Iris pigment epithelial cell (primary cell): ENCODE measurements around the gene TNFRSF13B.
"Not testable (repeated sequence)": the region's sequence is repeated elsewhere in the genome, so short reads cannot be mapped to it uniquely, and the experiment has no call there.

Experiments
- DNase-seq: peaks from one replicate; pipeline ENCODE4 v3.0.0-alpha.2; 2011; ENCODE audit warnings: low read depth

The TNFRSF13B gene

DNA sequence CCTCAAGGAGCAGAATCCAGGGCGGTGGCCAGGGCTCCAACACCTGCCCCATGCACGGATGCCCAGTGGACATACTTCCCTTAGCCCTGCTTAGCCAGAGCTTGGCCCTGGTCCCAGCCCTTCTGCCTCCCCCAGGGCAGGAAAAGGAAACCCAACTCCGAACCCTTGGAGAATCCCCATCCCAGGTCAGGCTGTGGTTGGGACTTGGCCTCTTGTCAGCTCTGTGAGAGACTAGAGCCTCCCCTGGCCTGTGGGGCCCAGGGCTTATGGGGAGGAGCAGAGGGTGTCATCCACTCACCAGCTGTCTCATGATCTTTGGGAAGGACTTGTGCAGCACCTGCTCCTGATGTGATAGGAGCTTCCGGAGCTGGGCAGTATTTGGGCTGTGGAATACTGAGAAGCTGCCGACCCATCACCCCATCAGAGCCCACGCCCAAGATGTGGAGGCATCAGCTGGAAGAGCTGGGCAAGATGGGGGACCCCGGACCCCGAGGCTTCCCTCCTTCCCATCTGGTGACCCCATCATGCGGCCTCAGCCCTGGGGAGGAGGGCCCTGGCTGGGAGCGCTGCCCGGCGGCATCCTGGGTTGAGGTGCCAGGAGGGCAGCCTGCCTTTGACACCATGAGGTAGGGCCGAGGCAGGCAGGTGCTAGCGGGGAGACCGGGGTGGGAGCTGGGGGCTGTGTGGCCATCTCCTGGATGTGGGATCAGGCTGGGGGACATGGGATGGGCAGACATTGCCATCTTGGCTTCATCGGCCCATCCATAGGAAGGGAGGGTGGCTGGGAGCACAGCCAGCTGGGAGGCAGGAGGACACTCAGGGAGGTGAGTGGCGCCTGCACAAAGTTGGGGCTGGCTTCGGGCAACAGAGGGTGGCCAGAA is 45.1 kb downstream of the TNFRSF13B start:
- DNase-seq, result peak; percentile 21

DNA sequence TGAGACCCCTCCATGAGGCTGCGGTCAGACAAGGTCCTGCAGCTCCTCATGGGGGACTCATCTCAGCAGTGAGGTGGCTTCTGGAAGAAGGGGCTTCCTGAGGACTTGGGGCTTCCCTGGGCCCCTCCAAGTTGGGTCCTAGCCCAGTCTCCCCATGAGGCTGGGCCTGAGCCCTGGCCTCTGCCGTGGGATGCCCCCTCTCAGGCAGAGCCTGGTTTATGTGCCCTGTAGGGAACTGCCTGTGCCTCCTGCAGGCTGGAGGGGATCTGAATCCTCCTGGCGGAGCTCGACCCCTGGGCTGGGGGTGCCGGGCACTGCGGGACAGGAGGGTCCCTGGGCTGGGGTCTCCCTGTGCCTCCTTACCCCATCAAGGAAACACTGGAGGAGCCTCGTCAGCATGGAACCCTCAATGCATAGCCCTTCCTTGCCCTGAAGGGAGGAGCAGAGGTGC is 45.8 kb downstream of the TNFRSF13B start:
- DNase-seq, result no peak

DNA sequence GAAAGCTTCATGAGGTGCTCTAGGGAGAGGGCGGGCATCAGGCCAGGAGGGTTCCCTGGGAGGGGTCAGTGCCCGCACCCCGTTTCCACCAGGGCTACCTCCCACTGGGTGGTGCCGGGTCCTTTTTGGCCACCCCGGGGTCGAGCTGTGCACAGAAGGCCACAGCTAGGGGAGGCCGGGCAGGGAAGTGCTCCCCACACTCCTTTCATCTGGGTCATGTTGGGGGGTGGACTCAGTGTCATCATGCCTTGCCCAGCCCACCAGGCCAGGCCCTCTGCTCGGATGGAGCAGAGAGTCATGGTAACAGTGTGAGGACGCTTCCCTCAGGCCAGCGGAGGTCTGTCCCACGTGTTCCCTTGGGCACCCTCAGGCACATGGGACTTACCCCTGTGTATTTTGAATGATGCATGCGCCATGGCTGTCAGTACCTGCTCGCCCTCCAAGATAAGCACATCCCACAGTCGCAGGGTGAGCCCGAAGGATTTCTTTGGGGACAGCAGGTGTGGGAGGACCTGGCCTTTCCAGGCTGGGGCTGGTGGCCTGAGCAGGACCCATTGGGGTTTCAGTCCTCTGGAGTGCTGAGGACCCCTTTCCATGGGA is 46.4 kb downstream of the TNFRSF13B start:
- DNase-seq, result no peak

DNA sequence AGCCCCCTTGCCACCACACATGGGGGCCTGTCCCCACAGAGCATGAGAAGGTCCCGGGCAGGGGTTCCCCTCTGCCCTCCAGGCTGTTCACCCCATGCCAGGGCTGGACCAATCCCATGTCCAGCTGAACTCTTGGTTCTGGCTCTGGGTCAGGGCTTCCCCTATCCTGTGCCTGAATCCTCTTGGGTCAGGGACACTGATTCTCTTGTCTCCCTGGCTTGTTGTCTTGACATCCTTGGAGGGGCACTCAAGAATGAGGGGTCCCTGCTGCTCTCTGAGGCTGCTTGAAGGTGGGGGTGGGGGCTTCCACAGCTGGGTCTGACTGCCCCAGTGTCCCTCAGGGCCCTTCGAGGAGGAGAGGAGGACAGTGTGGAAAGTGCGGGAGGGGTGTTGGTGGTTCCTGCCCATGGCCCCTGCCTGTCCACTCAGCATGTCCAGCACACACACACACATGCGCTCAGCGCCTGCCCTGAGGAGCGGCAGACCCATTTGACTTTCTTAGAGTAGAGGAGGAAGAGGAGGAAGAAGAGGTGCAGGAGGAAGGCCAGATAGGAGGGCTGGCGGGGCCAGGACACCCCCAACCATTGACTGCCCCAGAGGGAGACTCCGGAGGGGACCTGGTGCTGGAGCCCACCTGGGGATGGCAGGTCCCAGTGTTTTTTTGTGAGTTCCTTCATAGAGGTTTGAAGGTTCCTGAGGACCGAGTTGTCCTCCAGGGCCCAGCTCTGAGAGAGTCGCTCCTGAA is 47.0 kb downstream of the TNFRSF13B start:
- DNase-seq, result no peak

DNA sequence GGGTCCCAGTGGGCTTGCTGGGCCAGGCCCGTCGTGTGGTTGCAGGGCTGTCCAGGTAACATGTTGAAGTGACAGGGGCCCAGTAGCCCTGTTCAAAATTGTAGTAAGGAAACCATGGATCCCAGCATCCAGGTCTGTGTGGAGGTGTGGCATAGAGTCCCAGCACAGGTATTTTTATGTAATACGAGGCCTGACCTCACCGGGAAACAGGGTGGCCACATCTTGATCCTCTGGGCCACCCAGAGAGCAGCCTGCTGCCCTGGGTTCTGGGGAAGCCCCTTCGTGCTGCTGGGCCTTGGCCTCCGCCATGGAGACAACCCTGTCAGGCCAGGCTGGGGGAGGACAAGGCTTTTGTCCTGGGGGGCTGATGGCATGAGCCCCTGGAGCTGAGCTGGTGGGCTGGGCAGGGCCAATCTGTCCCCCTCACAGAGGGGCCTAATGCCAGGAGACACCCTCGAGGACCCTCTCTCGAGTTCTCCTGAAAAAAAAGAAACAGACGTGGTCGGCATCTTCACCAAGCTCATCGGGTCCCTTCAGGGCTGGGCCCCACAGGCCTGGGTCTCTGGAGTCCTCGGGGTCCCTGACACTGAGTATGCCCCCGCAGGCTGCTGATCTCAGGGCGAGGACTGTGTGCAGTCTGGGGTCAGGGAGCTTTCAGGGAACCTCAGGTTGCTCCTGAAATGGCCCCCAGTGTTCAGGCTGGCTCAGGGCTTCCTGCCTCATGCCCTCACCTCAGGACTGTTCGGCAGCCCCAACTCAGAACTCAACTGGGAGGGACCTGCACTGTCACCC is 47.8 kb downstream of the TNFRSF13B start:
- no peak for DNase-seq

DNA sequence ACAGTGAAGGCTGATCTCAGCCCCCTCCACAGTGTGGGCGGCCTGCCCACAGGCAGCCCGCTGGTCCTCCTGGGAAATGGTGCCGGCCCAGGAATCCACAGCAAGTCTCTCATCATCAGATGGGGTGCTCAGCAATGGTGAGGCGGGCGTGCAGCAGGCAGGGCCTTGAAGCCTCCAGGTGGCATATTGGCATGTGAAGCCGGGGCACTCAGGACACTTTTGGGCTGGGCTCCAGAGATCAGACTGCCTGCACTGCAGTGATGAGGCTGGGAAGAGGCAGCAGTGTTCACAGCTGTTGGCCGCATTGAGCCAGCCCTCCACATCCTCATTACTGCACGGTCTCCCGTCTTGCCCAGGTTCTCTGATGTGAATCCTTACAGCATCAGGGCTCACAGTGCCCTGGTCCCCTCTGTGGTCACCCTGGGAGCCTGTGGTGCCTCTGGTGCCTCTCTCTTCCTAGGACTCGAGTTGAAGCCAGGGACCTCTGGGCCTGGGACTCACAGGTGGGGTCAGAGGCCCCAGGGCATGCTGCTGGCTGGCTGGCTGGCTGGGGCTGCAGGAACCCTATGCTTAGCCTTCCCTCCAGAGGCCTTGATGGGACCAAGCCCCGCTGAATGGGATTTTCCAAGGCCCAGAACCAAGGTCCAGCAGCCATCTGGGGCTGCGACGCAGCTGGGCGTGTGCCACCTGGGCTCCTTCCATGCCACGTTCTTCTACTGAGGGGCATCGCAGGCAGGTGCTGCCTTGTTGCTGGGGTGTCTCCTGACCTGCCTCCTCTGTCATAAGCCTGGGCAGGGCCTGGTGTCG is 48.6 kb downstream of the TNFRSF13B start:
- no peak for DNase-seq

DNA sequence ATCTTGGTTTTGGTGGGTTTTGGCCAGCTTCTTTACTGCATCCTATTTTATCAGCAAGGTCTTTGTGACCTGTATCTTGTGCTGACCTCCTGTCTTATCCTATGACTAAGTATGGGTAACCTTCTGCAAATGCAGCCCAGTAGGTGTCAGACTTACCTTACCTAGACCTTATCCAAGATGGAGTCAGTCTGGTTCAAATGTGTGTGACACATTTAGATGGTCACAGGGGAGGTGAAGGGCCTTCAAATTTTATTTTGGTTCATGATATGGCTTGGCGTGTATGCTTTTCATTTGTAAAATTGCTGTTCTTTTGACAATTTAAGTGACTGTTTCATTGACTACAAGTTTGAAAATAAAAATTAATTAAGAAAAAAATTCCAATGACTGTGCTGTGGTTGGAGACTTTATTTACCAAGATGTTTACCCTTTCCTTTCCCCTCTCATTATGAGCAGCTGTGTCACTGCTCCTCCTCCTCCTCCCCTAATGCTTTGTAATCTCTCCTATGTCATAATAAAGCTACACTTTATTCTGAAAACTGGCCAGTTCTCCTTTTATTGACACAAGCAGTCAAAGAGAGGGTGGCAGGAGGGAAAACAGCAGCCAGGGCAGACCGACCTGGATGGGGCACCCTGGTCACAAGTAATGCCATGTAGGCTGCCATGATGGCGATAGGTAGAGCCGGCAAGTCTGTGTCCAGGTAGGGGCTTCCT is 49.4 kb downstream of the TNFRSF13B start:
- peak; percentile 18 for DNase-seq

DNA sequence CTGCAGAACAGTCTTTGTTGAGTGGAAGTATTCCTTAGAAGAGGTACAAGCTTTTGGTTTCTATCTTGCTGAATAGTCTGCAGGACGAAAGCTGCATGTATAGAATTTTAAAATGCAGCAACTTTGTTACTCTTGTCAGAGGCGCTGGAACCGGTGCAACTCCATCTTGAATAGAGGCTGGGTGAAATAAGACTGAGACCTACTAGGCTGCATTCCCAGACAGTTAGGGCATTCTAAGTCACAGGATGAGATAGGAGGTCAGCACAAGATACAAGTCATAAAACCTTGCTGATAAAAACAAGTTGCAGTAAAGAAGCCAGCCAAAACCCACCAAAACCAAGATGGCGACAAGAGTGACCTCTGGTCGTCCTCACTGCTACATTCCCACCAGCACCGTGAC is 50.5 kb downstream of the TNFRSF13B start:
- DNase-seq, result not testable (repeated sequence)

DNA sequence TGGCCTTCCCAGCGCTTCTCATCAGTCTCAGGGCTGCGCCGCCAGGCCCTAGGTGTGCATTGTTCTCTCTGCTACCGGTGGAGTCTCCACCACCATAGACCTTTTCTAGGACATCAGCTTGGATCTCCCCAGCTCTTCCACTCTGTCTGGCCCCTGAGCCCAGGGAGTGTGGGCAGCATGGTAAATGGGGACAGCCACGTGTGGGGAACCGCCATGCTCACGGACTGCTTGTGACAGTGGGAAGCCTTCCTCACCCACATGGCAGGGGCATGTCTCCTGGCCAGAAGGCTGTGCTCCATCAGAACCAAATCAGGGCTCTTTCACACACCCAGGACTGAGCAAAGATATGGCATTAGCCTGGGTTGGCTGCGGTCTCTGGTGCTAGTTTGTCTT is 51.3 kb downstream of the TNFRSF13B start:
- DNase-seq, result no peak

DNA sequence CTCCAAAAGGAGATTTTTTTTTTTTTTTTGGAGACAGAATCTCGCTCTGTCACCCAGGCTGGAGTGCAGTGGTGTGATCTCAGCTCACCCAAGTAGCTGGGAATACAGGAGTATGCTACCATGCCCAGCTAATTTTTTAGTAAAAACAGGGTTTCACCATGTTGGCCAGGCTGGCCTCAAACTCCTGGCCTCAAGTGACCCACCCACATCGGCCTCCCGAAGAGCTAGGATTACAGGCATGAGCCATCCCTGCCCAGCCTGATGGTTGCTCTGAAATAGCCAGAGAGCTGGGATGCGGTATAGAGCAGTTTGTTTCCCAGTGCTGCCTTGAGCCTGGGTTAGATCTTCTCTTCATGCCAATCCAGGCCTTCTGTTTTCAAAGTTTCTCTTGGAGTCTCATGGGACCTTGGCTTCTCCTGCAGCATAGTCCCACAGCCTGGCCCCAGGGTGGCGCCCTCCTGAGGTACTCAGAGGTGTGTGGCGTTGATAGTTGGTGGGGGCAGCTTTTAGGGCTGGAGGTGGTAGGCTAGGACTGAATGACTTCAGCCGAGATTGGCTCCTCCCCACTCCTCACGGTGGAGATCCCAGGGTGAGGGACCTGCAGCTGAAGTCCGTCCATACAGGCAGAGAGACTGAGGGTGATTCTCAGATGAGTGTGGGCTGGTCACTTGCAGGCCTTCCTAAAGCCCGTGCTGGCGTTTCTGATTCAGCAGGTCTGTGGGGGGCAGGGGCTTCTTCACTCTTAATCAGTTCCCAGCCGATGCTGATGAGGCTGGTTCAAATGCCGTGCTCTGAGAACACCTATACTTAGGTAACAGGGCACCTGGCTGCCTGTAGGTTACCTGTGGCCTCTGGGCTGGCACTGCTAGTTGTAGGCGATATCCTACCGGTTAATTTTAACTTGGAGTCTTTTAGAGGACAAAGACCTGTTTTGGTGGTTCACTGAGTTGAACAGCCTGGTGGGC is 52.0 kb downstream of the TNFRSF13B start:
- no peak for DNase-seq

DNA sequence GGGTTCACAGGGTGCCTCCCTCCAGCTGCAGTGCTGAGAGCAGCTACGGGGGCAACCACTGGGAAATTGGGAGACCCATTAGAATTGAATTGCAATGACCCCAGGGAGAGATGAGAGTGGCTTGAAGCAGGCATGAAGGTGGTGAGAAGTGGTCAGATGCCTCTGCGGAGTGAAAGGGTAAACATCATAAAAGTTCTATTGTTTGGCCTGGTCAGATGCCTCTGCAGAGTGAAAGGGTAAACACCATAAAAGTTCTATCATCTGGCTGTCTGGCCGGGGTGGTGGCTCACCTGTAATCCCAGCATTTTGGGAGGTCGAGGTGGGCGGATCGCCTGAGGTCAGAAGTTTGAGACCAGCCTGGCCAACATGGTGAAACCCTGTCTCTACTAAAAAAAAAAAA is 53.5 kb downstream of the TNFRSF13B start:
- DNase-seq, result no peak

DNA sequence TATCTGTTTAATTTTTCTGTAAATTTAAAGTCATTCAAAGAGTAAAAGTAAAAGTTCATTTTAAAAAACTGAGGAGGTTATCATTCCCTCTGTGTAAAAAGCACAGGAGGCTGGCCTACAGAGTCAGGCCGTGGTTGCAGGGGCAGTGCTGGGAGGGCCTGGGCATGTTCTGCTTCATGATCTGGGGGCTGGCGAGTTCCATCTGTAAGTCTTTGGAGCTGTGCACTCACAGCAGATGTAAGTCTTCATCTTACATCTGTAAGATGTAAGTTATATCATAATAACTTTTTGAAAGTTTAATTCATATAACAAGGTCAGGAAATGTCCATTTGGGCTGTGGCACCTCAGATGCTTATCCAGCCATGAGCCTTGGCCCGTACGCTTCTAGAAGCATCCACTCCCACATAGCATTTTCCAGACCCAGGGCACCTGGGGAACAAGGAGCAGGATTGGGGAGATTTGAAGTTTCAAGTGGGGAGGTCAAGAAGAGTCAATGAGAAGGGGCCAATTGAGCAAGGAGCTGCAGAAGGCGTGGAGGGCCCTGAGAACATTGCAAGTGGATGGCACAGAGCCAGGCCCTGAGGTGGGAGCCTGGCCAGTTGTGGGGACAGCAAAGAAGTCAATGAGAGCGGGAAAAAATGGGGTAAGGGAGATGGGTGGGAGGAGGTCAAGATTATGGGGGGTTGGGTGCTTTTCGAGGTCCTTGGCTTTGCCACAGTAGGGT is 54.1 kb downstream of the TNFRSF13B start:
- no peak for DNase-seq

DNA sequence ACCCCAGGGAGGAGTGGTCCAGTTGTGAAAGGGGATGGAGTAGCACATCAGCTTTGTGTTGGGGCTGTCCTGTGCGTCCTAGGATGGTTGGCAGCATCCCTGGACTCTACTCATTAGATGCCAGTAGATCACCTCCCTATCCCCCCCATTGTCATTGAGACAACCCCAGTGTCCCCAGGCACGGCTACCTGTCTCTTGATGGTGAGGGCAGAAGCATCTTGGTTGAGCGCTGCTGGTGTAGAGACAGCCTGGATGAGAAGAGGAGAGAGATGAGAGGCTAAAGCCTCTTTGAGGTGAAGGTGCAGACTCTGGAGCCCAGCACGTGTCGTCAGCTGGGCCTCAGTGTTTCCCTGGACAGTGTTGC is 55.4 kb downstream of the TNFRSF13B start:
- DNase-seq, result no peak

DNA sequence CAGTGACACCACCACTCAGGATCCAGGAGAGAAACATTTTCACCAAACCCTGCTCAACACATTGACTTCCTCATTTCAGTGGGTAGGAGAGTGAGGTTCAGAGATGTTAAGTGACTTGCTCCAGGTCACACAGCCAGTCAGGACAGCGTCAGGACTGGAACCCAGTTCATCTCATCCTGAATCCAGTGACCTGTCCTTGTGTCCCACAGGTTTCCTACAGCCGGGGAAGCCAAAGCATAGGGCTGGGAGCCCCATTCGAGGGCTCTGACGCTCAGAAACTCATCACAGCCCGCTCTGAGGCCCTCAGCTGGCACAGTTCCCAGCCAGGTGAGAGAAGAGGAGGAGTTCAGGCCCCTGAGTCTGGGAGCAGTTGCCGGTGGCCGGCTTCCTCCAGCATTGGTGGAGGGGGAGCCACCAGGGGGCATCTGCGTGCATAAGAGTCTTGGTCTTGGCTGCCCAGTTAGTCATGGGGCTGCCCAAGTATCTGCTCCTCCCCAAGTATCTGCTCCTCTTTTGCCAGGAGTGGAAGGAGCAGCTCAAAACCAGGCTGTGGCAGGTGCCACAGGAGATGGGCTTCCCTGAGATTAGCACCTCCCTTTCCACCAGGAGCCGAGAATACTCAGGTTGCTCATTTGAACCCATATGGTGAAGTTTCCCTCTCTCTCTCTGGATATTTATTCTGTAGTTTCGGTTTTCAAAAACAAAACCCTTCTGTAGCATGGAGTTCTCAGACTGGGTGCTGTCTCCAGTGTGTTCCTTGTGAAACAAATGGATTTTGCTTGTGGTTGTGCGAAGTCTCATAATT is 56.0 kb downstream of the TNFRSF13B start:
- peak; percentile 48 for DNase-seq

DNA sequence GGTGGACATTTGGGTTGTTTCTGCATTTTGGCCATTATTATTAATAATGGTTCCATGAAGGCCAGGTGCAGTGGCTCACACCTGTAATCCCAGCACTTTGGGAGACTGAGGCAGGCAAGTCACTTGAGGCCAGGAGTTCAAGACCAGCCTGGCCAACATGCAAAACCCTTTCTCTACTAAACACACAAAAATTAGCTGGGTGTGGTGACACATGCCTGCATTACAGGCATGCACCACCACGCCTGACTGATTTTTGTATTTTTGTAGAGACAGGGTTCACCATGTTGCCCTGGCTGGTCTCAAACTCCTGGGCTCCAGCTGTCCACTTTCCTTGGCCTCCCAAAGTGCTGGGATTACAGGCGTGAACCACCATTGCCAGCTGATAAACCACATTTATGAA is 58.5 kb downstream of the TNFRSF13B start:
- no peak for DNase-seq

DNA sequence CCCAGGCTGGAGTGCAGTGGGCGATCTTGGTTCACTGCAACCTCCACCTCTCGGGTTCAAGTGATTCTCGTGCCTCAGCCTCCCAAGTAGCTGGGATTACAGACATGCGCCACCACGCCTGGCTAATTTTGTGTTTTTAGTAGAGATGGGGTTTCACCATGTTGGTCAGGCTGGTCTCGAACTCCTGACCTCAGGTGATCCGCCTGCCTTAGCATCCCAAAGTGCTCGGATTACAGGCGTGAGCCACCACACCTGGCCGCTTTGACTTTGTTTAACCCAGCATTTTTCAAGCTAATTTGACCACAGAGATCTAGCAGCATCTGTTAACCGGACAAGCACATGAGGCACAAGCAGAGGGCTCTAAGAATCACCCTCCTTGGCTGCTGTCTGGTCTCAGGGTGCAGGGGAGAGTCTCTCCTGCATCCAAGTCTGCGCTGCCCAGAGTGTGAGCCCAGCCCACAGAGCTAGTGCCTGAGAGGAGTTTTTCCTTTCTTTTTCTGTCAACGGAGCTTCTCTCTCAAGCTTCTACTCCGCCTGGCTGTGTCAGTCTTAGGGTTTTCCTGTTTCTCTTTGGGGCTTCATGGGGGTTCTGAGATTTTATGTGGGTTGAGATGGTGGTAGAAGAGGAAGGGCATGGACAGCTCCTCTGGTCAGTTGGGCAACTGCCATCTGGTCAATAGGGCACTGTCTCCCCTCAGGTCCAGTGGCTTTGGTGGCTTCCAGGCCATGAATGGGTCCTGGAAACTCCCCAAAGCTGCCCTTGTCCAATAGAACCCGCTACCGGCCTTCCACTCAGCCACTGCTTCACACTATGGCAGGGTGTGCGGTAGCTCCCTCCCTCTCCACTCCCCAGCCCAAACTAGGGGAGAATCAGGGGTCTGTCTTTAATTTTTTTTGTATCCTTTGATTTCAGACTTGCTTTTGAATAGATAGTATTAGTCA is 59.6 kb downstream of the TNFRSF13B start:
- DNase-seq, result no peak
